HFFc6 (cell line): Measurements from ENCODE around the gene TNFRSF11A. TPM values are rescaled to one million over a fixed set of nuclear protein-coding genes. Genes with fewer than 3 reads are reported as not detected.

ENCODE experiments used
- DNase-seq: peaks from one replicate; pipeline ENCODE4 v3.0.0-alpha.2; 2018
- H3K27ac Mint-ChIP-seq: 2 replicates; pipeline ENCODE4 v1.8.0; 2020; ENCODE audit warnings: mild to moderate bottlenecking, mixed read lengths
- H3K27me3 Mint-ChIP-seq: 2 replicates; pipeline ENCODE4 v1.8.0; 2021; ENCODE audit warnings: mild to moderate bottlenecking, moderate library complexity, mixed read lengths; ENCODE audit not compliant: insufficient read depth
- H3K36me3 Mint-ChIP-seq: 2 replicates; pipeline ENCODE4 v1.8.0; 2021; ENCODE audit warnings: low read depth, mixed read lengths
- H3K4me1 Mint-ChIP-seq: 2 replicates; pipeline ENCODE4 v1.8.0; 2020; ENCODE audit warnings: low read depth, mixed read lengths
- H3K4me3 Mint-ChIP-seq: 2 replicates; pipeline ENCODE4 v1.8.0; 2020; ENCODE audit warnings: mild to moderate bottlenecking, moderate library complexity, mixed read lengths
- H3K9me3 Mint-ChIP-seq: 2 replicates; pipeline ENCODE4 v1.8.0; 2020; ENCODE audit warnings: mild to moderate bottlenecking, mixed read lengths
- total RNA-seq, 6 experiments: library from RNA; stranded (reverse); fragmentation: NEBNext Ultra II Directional; extraction: Animal tissue kit (Norgen Biotek cat#: 25700); gene quantifications; 2 replicates in 1 of 6; 3 replicates in 5 of 6; pipeline ENCODE4 v1.2.3, GENCODE V29; 2021
- TF ChIP-seq, protein P1 (sequence below): fragments of 200-600 bp; sonication (generic); IDR thresholded peaks from 2 replicates; pipeline ENCODE4 v1.5.0; 2021; ENCODE audit warnings: antibody characterized with exemption, mild to moderate bottlenecking

Gene TNFRSF11A
- total RNA-seq, 6 experiments from 2014 or later: 0.05 TPM; not detected in 5

DNA sequence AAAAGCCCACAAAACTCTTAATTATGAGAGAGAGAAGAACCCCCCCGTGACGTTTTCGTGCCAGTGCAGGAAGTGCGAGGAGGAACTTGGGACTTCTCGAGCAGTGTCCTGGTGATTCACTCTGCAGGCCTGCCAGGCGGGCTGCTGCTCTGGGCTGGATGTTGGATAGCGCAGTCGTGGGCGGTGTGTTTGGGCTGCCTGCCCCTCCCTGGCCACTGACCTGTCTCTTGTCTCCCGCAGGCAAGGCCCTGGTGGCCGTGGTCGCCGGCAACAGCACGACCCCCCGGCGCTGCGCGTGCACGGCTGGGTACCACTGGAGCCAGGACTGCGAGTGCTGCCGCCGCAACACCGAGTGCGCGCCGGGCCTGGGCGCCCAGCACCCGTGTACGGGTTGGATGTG is 29.0 kb downstream of the TNFRSF11A start:
- Mint-ChIP-seq H3K27me3 (peaks cover 58% of the 10 kb centered on the region), H3K9me3 (no peaks in the 10 kb centered on the region), H3K36me3 (no peaks in the 10 kb centered on the region), H3K4me1 (no peaks in the 10 kb centered on the region), H3K4me3 (no peak overlapping the region), H3K27ac (no peak overlapping the region)
- TF ChIP-seq, protein P1, sequence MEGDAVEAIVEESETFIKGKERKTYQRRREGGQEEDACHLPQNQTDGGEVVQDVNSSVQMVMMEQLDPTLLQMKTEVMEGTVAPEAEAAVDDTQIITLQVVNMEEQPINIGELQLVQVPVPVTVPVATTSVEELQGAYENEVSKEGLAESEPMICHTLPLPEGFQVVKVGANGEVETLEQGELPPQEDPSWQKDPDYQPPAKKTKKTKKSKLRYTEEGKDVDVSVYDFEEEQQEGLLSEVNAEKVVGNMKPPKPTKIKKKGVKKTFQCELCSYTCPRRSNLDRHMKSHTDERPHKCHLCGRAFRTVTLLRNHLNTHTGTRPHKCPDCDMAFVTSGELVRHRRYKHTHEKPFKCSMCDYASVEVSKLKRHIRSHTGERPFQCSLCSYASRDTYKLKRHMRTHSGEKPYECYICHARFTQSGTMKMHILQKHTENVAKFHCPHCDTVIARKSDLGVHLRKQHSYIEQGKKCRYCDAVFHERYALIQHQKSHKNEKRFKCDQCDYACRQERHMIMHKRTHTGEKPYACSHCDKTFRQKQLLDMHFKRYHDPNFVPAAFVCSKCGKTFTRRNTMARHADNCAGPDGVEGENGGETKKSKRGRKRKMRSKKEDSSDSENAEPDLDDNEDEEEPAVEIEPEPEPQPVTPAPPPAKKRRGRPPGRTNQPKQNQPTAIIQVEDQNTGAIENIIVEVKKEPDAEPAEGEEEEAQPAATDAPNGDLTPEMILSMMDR: no peak
- no peak for DNase-seq

GRCh38 chr18:62357079-62357719 is 32.1 kb downstream of the TNFRSF11A start:
- Mint-ChIP-seq H3K36me3 (no peaks in the 10 kb centered on the region), H3K4me3 (no peak overlapping the region), H3K27ac (no peak overlapping the region), H3K9me3 (no peaks in the 10 kb centered on the region), H3K4me1 (no peaks in the 10 kb centered on the region), H3K27me3 (peaks cover 63% of the 10 kb centered on the region)
- TF ChIP-seq, protein P1: no peak
- DNase-seq: no peak

- Mint-ChIP-seq H3K4me1 (no peaks in the 10 kb centered on the region), H3K9me3 (no peaks in the 10 kb centered on the region), H3K4me3 (no peak overlapping the region), H3K27me3 (peaks cover 55% of the 10 kb centered on the region), H3K27ac (no peak overlapping the region), H3K36me3 (no peaks in the 10 kb centered on the region)
- DNase-seq: no peak
- TF ChIP-seq, protein P1: no peak
Observed at GRCh38 chr18:62360805-62361204, 35.7 kb downstream of the TNFRSF11A start.

- Mint-ChIP-seq H3K4me1 (no peaks in the 10 kb centered on the region), H3K4me3 (no peak overlapping the region), H3K9me3 (no peaks in the 10 kb centered on the region), H3K27ac (no peak overlapping the region), H3K27me3 (peaks cover 55% of the 10 kb centered on the region), H3K36me3 (no peaks in the 10 kb centered on the region)
- TF ChIP-seq, protein P1: no peak
- DNase-seq: no peak
Observed at GRCh38 chr18:62361288-62361687, 36.2 kb downstream of the TNFRSF11A start.

- Mint-ChIP-seq H3K4me1 (no peaks in the 10 kb centered on the region), H3K27ac (no peak overlapping the region), H3K4me3 (no peak overlapping the region), H3K27me3 (peaks cover 42% of the 10 kb centered on the region), H3K36me3 (no peaks in the 10 kb centered on the region), H3K9me3 (no peaks in the 10 kb centered on the region)
- TF ChIP-seq, protein P1: no peak
- DNase-seq: no peak
Observed at GRCh38 chr18:62364558-62364957, 39.4 kb downstream of the TNFRSF11A start.
